OCI-LY1 (cell line): Measurements from ENCODE around the gene NUBP2.

Experiments
- H2AFZ ChIP-seq: fragments of 200-600 bp; sonication (generic), shearing (Covaris generic); 2 replicates; pipeline ENCODE4 v1.6.0; 2014; ENCODE audit warnings: antibody characterized with exemption, mild to moderate bottlenecking, low read length
- H3F3A ChIP-seq: fragments of 200-600 bp; sonication (generic), shearing (Covaris generic); 2 replicates; pipeline ENCODE4 v1.6.0; 2014; ENCODE audit warnings: mild to moderate bottlenecking, antibody characterized with exemption, low read length, moderate library complexity; ENCODE audit not compliant: insufficient read depth
- H3K27ac ChIP-seq: fragments of 200-600 bp; sonication (generic); 2 replicates; pipeline ENCODE4 v1.5.1; 2014; ENCODE audit warnings: low read length, mixed run types, mild to moderate bottlenecking, low read depth; ENCODE audit not compliant: poor library complexity, severe bottlenecking
- H3K27me3 ChIP-seq: fragments of 200-600 bp; sonication (generic); 2 replicates; pipeline ENCODE4 v1.6.0; 2014; ENCODE audit warnings: antibody characterized with exemption, mild to moderate bottlenecking, low read length, moderate library complexity; ENCODE audit not compliant: insufficient read depth
- H3K36me3 ChIP-seq: fragments of 200-600 bp; sonication (generic); 2 replicates; pipeline ENCODE4 v1.6.1; 2014; ENCODE audit warnings: mild to moderate bottlenecking, antibody characterized with exemption, low read length, moderate library complexity, mixed read lengths; ENCODE audit not compliant: insufficient read depth
- H3K4me1 ChIP-seq: fragments of 200-600 bp; sonication (generic); 2 replicates; pipeline ENCODE4 v1.5.1; 2014; ENCODE audit warnings: mild to moderate bottlenecking, low read length, moderate library complexity; ENCODE audit not compliant: insufficient read depth, severe bottlenecking
- H3K4me2 ChIP-seq: fragments of 200-600 bp; sonication (generic), shearing (Covaris generic); 2 replicates; pipeline ENCODE4 v1.6.1; 2014; ENCODE audit warnings: low read length
- H3K4me3 ChIP-seq: fragments of 200-600 bp; sonication (generic); 2 replicates; pipeline ENCODE4 v1.5.1; 2014; ENCODE audit warnings: low read length, low read depth, mild to moderate bottlenecking, mixed read lengths; ENCODE audit not compliant: poor library complexity, severe bottlenecking
- H3K79me2 ChIP-seq: fragments of 200-600 bp; shearing (Covaris generic); 2 replicates; pipeline ENCODE4 v1.6.1; 2016; ENCODE audit warnings: mixed run types, low read length, mixed read lengths; ENCODE audit not compliant: insufficient read depth
- H3K9ac ChIP-seq: fragments of 200-600 bp; sonication (generic), shearing (Covaris generic); 2 replicates; pipeline ENCODE4 v1.6.1; 2014; ENCODE audit warnings: mild to moderate bottlenecking, low read length, mixed read lengths
- H3K9me2 ChIP-seq: fragments of 200-600 bp; sonication (generic), shearing (Covaris generic); 2 replicates; pipeline ENCODE4 v1.6.1; 2014; ENCODE audit warnings: low read depth, mild to moderate bottlenecking, low read length, mixed read lengths
- H3K9me3 ChIP-seq: fragments of 200-600 bp; shearing (Covaris generic); 2 replicates; pipeline ENCODE4 v1.6.1; 2014; ENCODE audit warnings: low read length, mixed read lengths
- H4K20me1 ChIP-seq: fragments of 200-600 bp; sonication (generic), shearing (Covaris generic); 2 replicates; pipeline ENCODE4 v1.6.0; 2016; ENCODE audit warnings: mild to moderate bottlenecking, low read length; ENCODE audit not compliant: insufficient read depth
- CTCF ChIP-seq: fragments of 200-600 bp; sonication (generic), shearing (Covaris generic); IDR thresholded peaks from 2 replicates; pipeline ENCODE4 v1.5.1; 2017; ENCODE audit warnings: mild to moderate bottlenecking, antibody characterized with exemption, low read length, moderate library complexity, mixed read lengths
- EZH2 ChIP-seq: fragments of 200-600 bp; sonication (generic), shearing (Covaris generic); IDR thresholded peaks from 2 replicates; pipeline ENCODE4 v1.8.0; 2017; ENCODE audit warnings: borderline replicate concordance, mixed run types, mild to moderate bottlenecking, antibody characterized with exemption, low read length, moderate library complexity, mixed read lengths

Gene NUBP2

GRCh38 chr16:1832838-1833454 is 50.2 kb downstream of the NUBP2 start:
- H3K27me3 ChIP-seq = no peaks in the 10 kb centered on the region; the same call in 1 of the 2 replicates
- no peaks in the 10 kb centered on the region for H3K79me2 ChIP-seq
- H3F3A ChIP-seq = no peaks in the 10 kb centered on the region
- H3K4me1 ChIP-seq = no peaks in the 10 kb centered on the region
- H3K4me3 ChIP-seq = no peak overlapping the region
- no peak overlapping the region for H3K9ac ChIP-seq
- H3K36me3 ChIP-seq = no peaks in the 10 kb centered on the region; the same call in 1 of the 2 replicates
- no peaks in the 10 kb centered on the region for H3K9me3 ChIP-seq
- no peak for TF ChIP-seq CTCF
- TF ChIP-seq EZH2 = no peak
- no peak overlapping the region for H3K27ac ChIP-seq
- H2AFZ ChIP-seq = no peak overlapping the region
- no peaks in the 10 kb centered on the region for H3K9me2 ChIP-seq
- H4K20me1 ChIP-seq = no peaks in the 10 kb centered on the region
- H3K4me2 ChIP-seq = no peak overlapping the region

- H3K4me1 ChIP-seq = no peaks in the 10 kb centered on the region
- no peak overlapping the region for H2AFZ ChIP-seq
- H4K20me1 ChIP-seq = no peaks in the 10 kb centered on the region
- H3K9ac ChIP-seq = no peak overlapping the region
- H3K9me3 ChIP-seq = no peaks in the 10 kb centered on the region
- no peak overlapping the region for H3K4me3 ChIP-seq
- no peaks in the 10 kb centered on the region; the same call in 1 of the 2 replicates for H3K27me3 ChIP-seq
- no peaks in the 10 kb centered on the region for H3F3A ChIP-seq
- no peaks in the 10 kb centered on the region; the same call in 1 of the 2 replicates for H3K36me3 ChIP-seq
- TF ChIP-seq CTCF (no peak), EZH2 (no peak)
- H3K27ac ChIP-seq = no peak overlapping the region
- no peak overlapping the region for H3K4me2 ChIP-seq
- no peaks in the 10 kb centered on the region for H3K9me2 ChIP-seq
- no peaks in the 10 kb centered on the region for H3K79me2 ChIP-seq
Observed at GRCh38 chr16:1834096-1834495, 51.3 kb downstream of the NUBP2 start.
